ENCODE measurements around the gene SIL1.

The SIL1 gene

GRCh38 chr5:139138109-139138508 is 60.1 kb downstream of the SIL1 start:
- H4K5ac ChIP-seq (ENCODE audit: low read length) = peak overlapping the region; percentile 56
- H3K56ac ChIP-seq (ENCODE audit: low read length) = no peak overlapping the region
- H3K4me3 ChIP-seq (ENCODE audit: low read length) = no peak overlapping the region
- no peak overlapping the region for H3K23ac ChIP-seq (ENCODE audit: low read length)
- no CpG with 5 or more reads among the region's 4 CpGs for WGBS (ENCODE audit: extremely low coverage, insufficient coverage, low lambda C conversion rate)
- H2BK5ac ChIP-seq (ENCODE audit: low read length) = no peak overlapping the region
- no peak overlapping the region for H2BK15ac ChIP-seq (replicated peaks; ENCODE audit: low read depth)
- no peaks in the 10 kb centered on the region for H3K79me1 ChIP-seq (ENCODE audit: low read length)
- no peak overlapping the region for H3K9ac ChIP-seq (ENCODE audit: low read length)
- H4K8ac ChIP-seq (ENCODE audit: low read depth, low read length) = no peak overlapping the region
- H3K4me2 ChIP-seq (ENCODE audit: low read length) = no peak overlapping the region
- no peak overlapping the region for H3K4ac ChIP-seq (ENCODE audit: low read depth, low read length)
- no peaks in the 10 kb centered on the region for H3K36me3 ChIP-seq (ENCODE audit: control insufficient read depth, insufficient read depth, low read length)
- no peaks in the 10 kb centered on the region for H3K79me2 ChIP-seq (ENCODE audit: control insufficient read depth, insufficient read depth, low read length)
- no peaks in the 10 kb centered on the region for H3K27me3 ChIP-seq (ENCODE audit: insufficient read depth, low read length, poor library complexity)
- DNase-seq = no peak
- H3K4me1 ChIP-seq (ENCODE audit: control insufficient read depth, low read depth, low read length) = no peaks in the 10 kb centered on the region
- H3K18ac ChIP-seq (ENCODE audit: low read length) = no peak overlapping the region
- H3K27ac ChIP-seq (ENCODE audit: low read depth, low read length) = no peak overlapping the region
- H2BK120ac ChIP-seq (ENCODE audit: low read depth, low read length) = no peak overlapping the region
- no peak overlapping the region for H2AK5ac ChIP-seq (ENCODE audit: low read length)

GRCh38 chr5:139137697-139138096 is 60.5 kb downstream of the SIL1 start:
- no peak overlapping the region for H3K27ac ChIP-seq (ENCODE audit: low read depth, low read length)
- no peak overlapping the region for H4K8ac ChIP-seq (ENCODE audit: low read depth, low read length)
- no CpG with 5 or more reads among the region's 4 CpGs for WGBS (ENCODE audit: extremely low coverage, insufficient coverage, low lambda C conversion rate)
- H3K23ac ChIP-seq (ENCODE audit: low read length) = no peak overlapping the region
- H3K4me3 ChIP-seq (ENCODE audit: low read length) = no peak overlapping the region
- H3K4me2 ChIP-seq (ENCODE audit: low read length) = no peak overlapping the region
- no peak overlapping the region for H2BK5ac ChIP-seq (ENCODE audit: low read length)
- no peaks in the 10 kb centered on the region for H3K36me3 ChIP-seq (ENCODE audit: control insufficient read depth, insufficient read depth, low read length)
- H2AK5ac ChIP-seq (ENCODE audit: low read length) = no peak overlapping the region
- no peaks in the 10 kb centered on the region for H3K79me2 ChIP-seq (ENCODE audit: control insufficient read depth, insufficient read depth, low read length)
- no peak overlapping the region for H3K56ac ChIP-seq (ENCODE audit: low read length)
- no peaks in the 10 kb centered on the region for H3K4me1 ChIP-seq (ENCODE audit: control insufficient read depth, low read depth, low read length)
- peak; percentile 50 for DNase-seq
- H3K4ac ChIP-seq (ENCODE audit: low read depth, low read length) = no peak overlapping the region
- H4K5ac ChIP-seq (ENCODE audit: low read length) = peak overlapping the region; percentile 56
- no peak overlapping the region for H3K9ac ChIP-seq (ENCODE audit: low read length)
- H3K18ac ChIP-seq (ENCODE audit: low read length) = no peak overlapping the region
- no peaks in the 10 kb centered on the region for H3K79me1 ChIP-seq (ENCODE audit: low read length)
- no peak overlapping the region for H2BK120ac ChIP-seq (ENCODE audit: low read depth, low read length)
- no peak overlapping the region for H2BK15ac ChIP-seq (replicated peaks; ENCODE audit: low read depth)
- H3K27me3 ChIP-seq (ENCODE audit: insufficient read depth, low read length, poor library complexity) = no peaks in the 10 kb centered on the region

- no peak overlapping the region for H3K18ac ChIP-seq (ENCODE audit: low read length)
- no peaks in the 10 kb centered on the region for H3K36me3 ChIP-seq (ENCODE audit: control insufficient read depth, insufficient read depth, low read length)
- H3K79me1 ChIP-seq (ENCODE audit: low read length) = no peaks in the 10 kb centered on the region
- no peaks in the 10 kb centered on the region for H3K27me3 ChIP-seq (ENCODE audit: insufficient read depth, low read length, poor library complexity)
- no peak overlapping the region for H3K4ac ChIP-seq (ENCODE audit: low read depth, low read length)
- no peak overlapping the region for H3K27ac ChIP-seq (ENCODE audit: low read depth, low read length)
- H2BK15ac ChIP-seq (replicated peaks; ENCODE audit: low read depth) = no peak overlapping the region
- no peak overlapping the region for H4K5ac ChIP-seq (ENCODE audit: low read length)
- no peak overlapping the region for H3K23ac ChIP-seq (ENCODE audit: low read length)
- H3K4me3 ChIP-seq (ENCODE audit: low read length) = no peak overlapping the region
- H3K4me2 ChIP-seq (ENCODE audit: low read length) = no peak overlapping the region
- WGBS (ENCODE audit: extremely low coverage, insufficient coverage, low lambda C conversion rate) = no CpG with 5 or more reads among the region's 4 CpGs
- no peak overlapping the region for H2BK120ac ChIP-seq (ENCODE audit: low read depth, low read length)
- H3K79me2 ChIP-seq (ENCODE audit: control insufficient read depth, insufficient read depth, low read length) = no peaks in the 10 kb centered on the region
- peaks cover 3% of the 10 kb centered on the region for H3K4me1 ChIP-seq (ENCODE audit: control insufficient read depth, low read depth, low read length)
- H4K8ac ChIP-seq (ENCODE audit: low read depth, low read length) = no peak overlapping the region
- H2AK5ac ChIP-seq (ENCODE audit: low read length) = no peak overlapping the region
- H2BK5ac ChIP-seq (ENCODE audit: low read length) = no peak overlapping the region
- DNase-seq = no peak
- no peak overlapping the region for H3K56ac ChIP-seq (ENCODE audit: low read length)
- no peak overlapping the region for H3K9ac ChIP-seq (ENCODE audit: low read length)
These were observed 63.3 kb downstream of the SIL1 start for GRCh38 chr5:139134906-139135305.

- Histone ChIP-seq H4K8ac (ENCODE audit: low read depth, low read length) (no peak overlapping the region), H3K4me1 (ENCODE audit: control insufficient read depth, low read depth, low read length) (peaks cover 3% of the 10 kb centered on the region), H2AK5ac (ENCODE audit: low read length) (no peak overlapping the region), H3K79me2 (ENCODE audit: control insufficient read depth, insufficient read depth, low read length) (no peaks in the 10 kb centered on the region), H3K56ac (ENCODE audit: low read length) (no peak overlapping the region), H2BK15ac (replicated peaks; ENCODE audit: low read depth) (no peak overlapping the region), H2BK120ac (ENCODE audit: low read depth, low read length) (no peak overlapping the region), H3K4me2 (ENCODE audit: low read length) (no peak overlapping the region), H3K27me3 (ENCODE audit: insufficient read depth, low read length, poor library complexity) (no peaks in the 10 kb centered on the region), H3K79me1 (ENCODE audit: low read length) (no peaks in the 10 kb centered on the region), H3K18ac (ENCODE audit: low read length) (no peak overlapping the region), H3K4me3 (ENCODE audit: low read length) (no peak overlapping the region), H4K5ac (ENCODE audit: low read length) (no peak overlapping the region), H3K4ac (ENCODE audit: low read depth, low read length) (no peak overlapping the region), H3K23ac (ENCODE audit: low read length) (no peak overlapping the region), H2BK5ac (ENCODE audit: low read length) (no peak overlapping the region), H3K27ac (ENCODE audit: low read depth, low read length) (no peak overlapping the region), H3K9ac (ENCODE audit: low read length) (no peak overlapping the region), H3K36me3 (ENCODE audit: control insufficient read depth, insufficient read depth, low read length) (no peaks in the 10 kb centered on the region)
- no peak for DNase-seq
- no CpG with 5 or more reads among the region's 2 CpGs for WGBS (ENCODE audit: extremely low coverage, insufficient coverage, low lambda C conversion rate)
These were observed 64.9 kb downstream of the SIL1 start for GRCh38 chr5:139133282-139133681.

GRCh38 chr5:139132515-139132914 is 65.7 kb downstream of the SIL1 start:
- no peaks in the 10 kb centered on the region for H3K36me3 ChIP-seq (ENCODE audit: control insufficient read depth, insufficient read depth, low read length)
- no peak overlapping the region for H3K23ac ChIP-seq (ENCODE audit: low read length)

GRCh38 chr5:139131921-139132432 is 66.2 kb downstream of the SIL1 start:
- H3K9ac ChIP-seq (ENCODE audit: low read length) = no peak overlapping the region
- DNase-seq = no peak
- H3K79me2 ChIP-seq (ENCODE audit: control insufficient read depth, insufficient read depth, low read length) = no peaks in the 10 kb centered on the region
- no peak overlapping the region for H3K4me2 ChIP-seq (ENCODE audit: low read length)
- H2BK5ac ChIP-seq (ENCODE audit: low read length) = no peak overlapping the region
- no peak overlapping the region for H3K23ac ChIP-seq (ENCODE audit: low read length)
- H2BK120ac ChIP-seq (ENCODE audit: low read depth, low read length) = no peak overlapping the region
- no peak overlapping the region for H3K27ac ChIP-seq (ENCODE audit: low read depth, low read length)
- no peak overlapping the region for H3K4ac ChIP-seq (ENCODE audit: low read depth, low read length)
- H3K36me3 ChIP-seq (ENCODE audit: control insufficient read depth, insufficient read depth, low read length) = no peaks in the 10 kb centered on the region
- no peak overlapping the region for H3K18ac ChIP-seq (ENCODE audit: low read length)
- no peak overlapping the region for H4K8ac ChIP-seq (ENCODE audit: low read depth, low read length)
- no peak overlapping the region for H4K5ac ChIP-seq (ENCODE audit: low read length)
- no peak overlapping the region for H3K56ac ChIP-seq (ENCODE audit: low read length)
- no peak overlapping the region for H2BK15ac ChIP-seq (replicated peaks; ENCODE audit: low read depth)
- no peak overlapping the region for H2AK5ac ChIP-seq (ENCODE audit: low read length)
- H3K27me3 ChIP-seq (ENCODE audit: insufficient read depth, low read length, poor library complexity) = no peaks in the 10 kb centered on the region
- no CpG with 5 or more reads among the region's 2 CpGs for WGBS (ENCODE audit: extremely low coverage, insufficient coverage, low lambda C conversion rate)
- H3K4me3 ChIP-seq (ENCODE audit: low read length) = no peak overlapping the region
- no peaks in the 10 kb centered on the region for H3K79me1 ChIP-seq (ENCODE audit: low read length)
- peaks cover 3% of the 10 kb centered on the region for H3K4me1 ChIP-seq (ENCODE audit: control insufficient read depth, low read depth, low read length)

More at GRCh38 chr5:139132515-139132914, 65.7 kb downstream of the SIL1 start:
- H2BK120ac ChIP-seq (ENCODE audit: low read depth, low read length) = no peak overlapping the region
- H3K9ac ChIP-seq (ENCODE audit: low read length) = no peak overlapping the region
- H4K5ac ChIP-seq (ENCODE audit: low read length) = no peak overlapping the region
- H3K56ac ChIP-seq (ENCODE audit: low read length) = no peak overlapping the region
- WGBS (ENCODE audit: extremely low coverage, insufficient coverage, low lambda C conversion rate) = no CpG with 5 or more reads among the region's 3 CpGs
- H2BK5ac ChIP-seq (ENCODE audit: low read length) = no peak overlapping the region
- no peak overlapping the region for H3K18ac ChIP-seq (ENCODE audit: low read length)
- no peak overlapping the region for H3K4ac ChIP-seq (ENCODE audit: low read depth, low read length)
- H3K4me2 ChIP-seq (ENCODE audit: low read length) = no peak overlapping the region
- H2BK15ac ChIP-seq (replicated peaks; ENCODE audit: low read depth) = no peak overlapping the region
- H4K8ac ChIP-seq (ENCODE audit: low read depth, low read length) = no peak overlapping the region
- no peaks in the 10 kb centered on the region for H3K79me2 ChIP-seq (ENCODE audit: control insufficient read depth, insufficient read depth, low read length)
- H3K4me1 ChIP-seq (ENCODE audit: control insufficient read depth, low read depth, low read length) = peaks cover 3% of the 10 kb centered on the region
- H3K27me3 ChIP-seq (ENCODE audit: insufficient read depth, low read length, poor library complexity) = no peaks in the 10 kb centered on the region
- DNase-seq = no peak
- H3K4me3 ChIP-seq (ENCODE audit: low read length) = no peak overlapping the region
- H3K27ac ChIP-seq (ENCODE audit: low read depth, low read length) = no peak overlapping the region
- no peak overlapping the region for H2AK5ac ChIP-seq (ENCODE audit: low read length)
- no peaks in the 10 kb centered on the region for H3K79me1 ChIP-seq (ENCODE audit: low read length)

Measured in mesendoderm (in vitro differentiated cells).